PFSK-1 (cell line): ENCODE measurements around the gene MAPKBP1.

ENCODE experiments used
- FOXP2 ChIP-seq: optimal IDR thresholded peaks from 2 replicates; pipeline ENCODE3; 2011; ENCODE audit warnings: borderline replicate concordance, control low read depth, inconsistent platforms; ENCODE audit not compliant: insufficient read depth; ENCODE audit errors: extremely low read length, extremely low read depth
- POLR2AphosphoS5 ChIP-seq: IDR thresholded peaks from 2 replicates; pipeline ENCODE4 v1.6.1; 2012; ENCODE audit warnings: low read depth, mild to moderate bottlenecking, control low read depth, low read length, moderate library complexity
- SIN3A ChIP-seq: IDR thresholded peaks from 2 replicates; pipeline ENCODE4 v1.6.1; 2012; ENCODE audit warnings: mild to moderate bottlenecking, low read length, moderate library complexity, borderline replicate concordance; ENCODE audit not compliant: insufficient read depth
- TAF1 ChIP-seq: IDR thresholded peaks from 2 replicates; pipeline ENCODE4 v1.6.1; 2012; ENCODE audit warnings: low read length, control low read depth, borderline replicate concordance; ENCODE audit not compliant: insufficient read depth
- TF ChIP-seq, protein P1 (sequence below), 2 experiments: IDR thresholded peaks; 2 replicates each; pipeline versions ENCODE4 v1.6.1 to v1.8.0; 2011 to 2012; ENCODE audit warnings: low read depth in 2 of 2, low read length in 2 of 2, control low read depth in 1 of 2, inconsistent platforms in 1 of 2, mild to moderate bottlenecking in 1 of 2, moderate library complexity in 1 of 2; ENCODE audit not compliant: insufficient read depth in 1 of 2

MAPKBP1 gene

DNA sequence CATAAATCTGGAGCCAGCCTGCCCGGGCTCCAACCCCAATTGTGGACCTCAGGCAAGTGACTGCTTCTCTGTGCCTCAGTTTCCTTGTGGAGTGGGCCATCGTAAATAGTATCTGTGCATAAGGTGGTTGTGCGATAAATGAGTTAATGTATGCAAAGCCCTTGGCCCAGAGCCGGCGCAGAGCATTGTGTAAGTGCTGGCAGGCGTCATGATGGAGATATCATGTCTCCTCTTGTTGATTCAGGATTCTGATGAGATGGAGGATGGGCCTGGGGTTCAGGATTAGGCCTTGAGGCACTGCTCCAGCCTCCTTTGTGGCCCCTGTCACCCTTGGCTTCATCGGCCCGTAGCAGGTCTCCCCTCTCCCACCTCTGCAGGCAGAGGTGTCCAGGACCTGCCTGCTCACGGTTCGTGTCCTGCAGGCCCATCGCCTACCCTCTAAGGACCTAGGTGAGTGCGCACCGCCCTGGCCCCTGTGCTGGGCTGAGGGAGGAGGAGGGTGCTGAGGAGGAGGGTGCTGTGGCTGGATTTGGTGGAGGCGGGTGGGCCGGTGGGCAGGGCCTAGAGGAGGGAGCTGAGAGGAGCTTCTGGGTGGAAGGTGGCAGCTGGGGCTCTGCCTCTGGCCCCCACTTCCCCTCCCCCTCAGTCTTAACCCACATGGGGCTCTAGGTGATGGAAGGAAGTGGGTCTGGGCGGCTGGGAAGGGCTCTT lies 65.7 kb downstream of the MAPKBP1 start:
- TF ChIP-seq, protein P1, sequence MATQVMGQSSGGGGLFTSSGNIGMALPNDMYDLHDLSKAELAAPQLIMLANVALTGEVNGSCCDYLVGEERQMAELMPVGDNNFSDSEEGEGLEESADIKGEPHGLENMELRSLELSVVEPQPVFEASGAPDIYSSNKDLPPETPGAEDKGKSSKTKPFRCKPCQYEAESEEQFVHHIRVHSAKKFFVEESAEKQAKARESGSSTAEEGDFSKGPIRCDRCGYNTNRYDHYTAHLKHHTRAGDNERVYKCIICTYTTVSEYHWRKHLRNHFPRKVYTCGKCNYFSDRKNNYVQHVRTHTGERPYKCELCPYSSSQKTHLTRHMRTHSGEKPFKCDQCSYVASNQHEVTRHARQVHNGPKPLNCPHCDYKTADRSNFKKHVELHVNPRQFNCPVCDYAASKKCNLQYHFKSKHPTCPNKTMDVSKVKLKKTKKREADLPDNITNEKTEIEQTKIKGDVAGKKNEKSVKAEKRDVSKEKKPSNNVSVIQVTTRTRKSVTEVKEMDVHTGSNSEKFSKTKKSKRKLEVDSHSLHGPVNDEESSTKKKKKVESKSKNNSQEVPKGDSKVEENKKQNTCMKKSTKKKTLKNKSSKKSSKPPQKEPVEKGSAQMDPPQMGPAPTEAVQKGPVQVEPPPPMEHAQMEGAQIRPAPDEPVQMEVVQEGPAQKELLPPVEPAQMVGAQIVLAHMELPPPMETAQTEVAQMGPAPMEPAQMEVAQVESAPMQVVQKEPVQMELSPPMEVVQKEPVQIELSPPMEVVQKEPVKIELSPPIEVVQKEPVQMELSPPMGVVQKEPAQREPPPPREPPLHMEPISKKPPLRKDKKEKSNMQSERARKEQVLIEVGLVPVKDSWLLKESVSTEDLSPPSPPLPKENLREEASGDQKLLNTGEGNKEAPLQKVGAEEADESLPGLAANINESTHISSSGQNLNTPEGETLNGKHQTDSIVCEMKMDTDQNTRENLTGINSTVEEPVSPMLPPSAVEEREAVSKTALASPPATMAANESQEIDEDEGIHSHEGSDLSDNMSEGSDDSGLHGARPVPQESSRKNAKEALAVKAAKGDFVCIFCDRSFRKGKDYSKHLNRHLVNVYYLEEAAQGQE (IDR thresholded peaks at IDR 0.05; ENCODE audit: insufficient read depth in 1 of 2, low read depth in 2 of 2, low read length in 2 of 2), result no peak
- TF ChIP-seq TAF1 (no peak), FOXP2 (no peak), SIN3A (no peak), POLR2AphosphoS5 (no peak)

- TF ChIP-seq FOXP2, result no peak
- no peak for TF ChIP-seq TAF1
- TF ChIP-seq POLR2AphosphoS5, result no peak
- TF ChIP-seq SIN3A, result no peak
- TF ChIP-seq, protein P1 (IDR thresholded peaks at IDR 0.05; ENCODE audit: insufficient read depth in 1 of 2, low read depth in 2 of 2, low read length in 2 of 2), result no peak
Measured at GRCh38 chr15:41840673-41841072, 66.4 kb downstream of the MAPKBP1 start.

GRCh38 chr15:41841131-41841530 lies 66.8 kb downstream of the MAPKBP1 start:
- TF ChIP-seq SIN3A (no peak), FOXP2 (no peak), TAF1 (no peak), POLR2AphosphoS5 (no peak)
- TF ChIP-seq, protein P1 (IDR thresholded peaks at IDR 0.05; ENCODE audit: insufficient read depth in 1 of 2, low read depth in 2 of 2, low read length in 2 of 2), result no peak

DNA sequence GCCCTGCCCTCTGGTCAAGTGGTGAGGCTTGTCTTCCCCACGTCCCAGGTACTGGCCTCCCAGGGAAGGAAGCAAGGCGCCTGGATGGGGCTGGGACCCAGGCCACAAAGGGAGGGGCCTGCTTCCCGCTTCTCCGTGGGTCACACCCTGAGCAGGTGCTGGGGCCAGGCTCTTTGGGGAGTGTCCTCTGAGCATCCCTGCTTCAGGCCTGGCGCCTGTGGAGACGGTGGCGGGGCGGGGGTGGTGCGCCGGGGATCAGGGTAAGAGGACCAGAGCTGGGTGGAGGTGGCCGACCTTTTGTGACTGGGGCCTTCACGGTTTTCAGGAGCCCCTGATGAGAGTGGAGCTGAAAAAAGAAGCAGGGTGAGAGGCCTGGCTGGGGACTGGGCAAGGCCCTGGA lies 67.9 kb downstream of the MAPKBP1 start:
- TF ChIP-seq SIN3A, result no peak
- TF ChIP-seq POLR2AphosphoS5, result no peak
- no peak for TF ChIP-seq TAF1
- TF ChIP-seq, protein P1 (IDR thresholded peaks at IDR 0.05; ENCODE audit: insufficient read depth in 1 of 2, low read depth in 2 of 2, low read length in 2 of 2), result no peak
- no peak for TF ChIP-seq FOXP2
